Measurements from ENCODE around the gene MRGPRD. TPM values are rescaled to one million over a fixed set of nuclear protein-coding genes. Genes with fewer than 3 reads are reported as not detected.

MRGPRD gene
- total RNA-seq, 1 experiment from 2014 or later, result not detected

- Histone ChIP-seq H3K4me3 (no peak overlapping the region), H3K9me3 (ENCODE audit: insufficient read depth, low read depth) (no peaks in the 10 kb centered on the region), H3K27me3 (ENCODE audit: insufficient read depth, low read depth) (peaks cover 41% of the 10 kb centered on the region), H4K20me1 (ENCODE audit: insufficient read depth) (no peaks in the 10 kb centered on the region), H2AFZ (no peak overlapping the region), H3K4me2 (no peak overlapping the region), H3K36me3 (ENCODE audit: low read depth) (no peaks in the 10 kb centered on the region), H3F3A (ENCODE audit: insufficient read depth, low read depth) (no peaks in the 10 kb centered on the region), H3K4me1 (replicated peaks; ENCODE audit: insufficient read depth) (no peaks in the 10 kb centered on the region), H3K79me2 (ENCODE audit: low read depth) (no peaks in the 10 kb centered on the region), H3K9me2 (ENCODE audit: insufficient read depth) (no peaks in the 10 kb centered on the region), H3K27ac (no peak overlapping the region)
- DNase-seq, result no peak
- CTCF ChIA-PET, result interaction anchor here (0.5 to 0.6 kb wide), 2 partner anchors 152 to 532 kb away, joined by 3 read pairs; no protein-coding TSS in a partner anchor
- no TSS peak for BruUV-seq (replicated peaks)
- POLR2A ChIA-PET (ENCODE audit: unreplicated experiment), result no interaction called here
- TF ChIP-seq EZH2 (IDR thresholded peaks at IDR 0.05; ENCODE audit: low read depth), result no peak
- TF ChIP-seq CTCF (conservative IDR thresholded peaks at IDR 0.05), result no peak
- intact Hi-C loops (cut with micrococcal nuclease; ENCODE audit: unreplicated experiment), result no loop called here
Measured at GRCh38 chr11:68996376-68997123, 15.8 kb upstream of the MRGPRD start.

DNA sequence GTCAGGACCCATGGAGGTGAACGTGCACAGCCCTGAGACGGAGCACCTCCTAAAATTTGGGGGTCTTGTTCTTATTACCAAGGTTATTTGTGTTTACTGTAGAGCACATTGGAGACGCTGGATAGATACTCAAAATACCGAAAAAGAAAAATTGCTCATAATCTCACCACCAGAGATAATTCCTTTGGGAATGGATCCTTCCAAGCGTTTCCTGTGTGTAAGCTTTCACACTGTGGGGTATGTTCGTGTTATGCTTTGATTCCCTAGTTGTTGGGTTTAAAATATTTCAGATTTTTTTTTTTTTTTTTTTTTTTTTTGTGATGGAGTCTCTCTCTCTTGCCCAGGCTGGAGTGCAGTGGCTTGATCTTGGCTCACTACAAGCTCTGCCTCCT lies 14.1 kb upstream of the MRGPRD start:
- no peaks in the 10 kb centered on the region for H3K4me1 ChIP-seq (replicated peaks; ENCODE audit: insufficient read depth)
- no peaks in the 10 kb centered on the region for H3K79me2 ChIP-seq (ENCODE audit: low read depth)
- intact Hi-C loops (cut with micrococcal nuclease; ENCODE audit: unreplicated experiment), result no loop called here
- H3K4me3 ChIP-seq, result no peak overlapping the region
- POLR2A ChIA-PET (ENCODE audit: unreplicated experiment), result interaction anchor here (0.6 kb wide), 2 partner anchors 15 to 23 kb away, joined by 3 to 5 read pairs; no protein-coding TSS in a partner anchor
- BruUV-seq (replicated peaks), result no TSS peak
- H4K20me1 ChIP-seq (ENCODE audit: insufficient read depth), result no peaks in the 10 kb centered on the region
- no peak overlapping the region for H3K27ac ChIP-seq
- H3K27me3 ChIP-seq (ENCODE audit: insufficient read depth, low read depth), result peaks cover 41% of the 10 kb centered on the region
- H3F3A ChIP-seq (ENCODE audit: insufficient read depth, low read depth), result no peaks in the 10 kb centered on the region
- H3K36me3 ChIP-seq (ENCODE audit: low read depth), result no peaks in the 10 kb centered on the region
- TF ChIP-seq CTCF (conservative IDR thresholded peaks at IDR 0.05) (no peak), EZH2 (IDR thresholded peaks at IDR 0.05; ENCODE audit: low read depth) (no peak)
- CTCF ChIA-PET, result no interaction called here
- H3K9me3 ChIP-seq (ENCODE audit: insufficient read depth, low read depth), result no peaks in the 10 kb centered on the region
- no peak overlapping the region for H3K4me2 ChIP-seq
- H3K9me2 ChIP-seq (ENCODE audit: insufficient read depth), result no peaks in the 10 kb centered on the region
- DNase-seq, result no peak
- H2AFZ ChIP-seq, result no peak overlapping the region

GRCh38 chr11:68994161-68994893 lies 13.5 kb upstream of the MRGPRD start:
- H2AFZ ChIP-seq, result no peak overlapping the region
- ChIA-PET POLR2A (ENCODE audit: unreplicated experiment) (interaction anchor here (0.6 kb wide), 2 partner anchors 15 to 23 kb away, joined by 3 to 5 read pairs; no protein-coding TSS in a partner anchor), CTCF (no interaction called here)

More at GRCh38 chr11:68994161-68994893, 13.5 kb upstream of the MRGPRD start:
- BruUV-seq (replicated peaks), result no TSS peak
- Histone ChIP-seq H3K9me3 (ENCODE audit: insufficient read depth, low read depth) (no peaks in the 10 kb centered on the region), H3K4me3 (no peak overlapping the region), H3K9me2 (ENCODE audit: insufficient read depth) (no peaks in the 10 kb centered on the region), H3K27me3 (ENCODE audit: insufficient read depth, low read depth) (peaks cover 46% of the 10 kb centered on the region), H3K27ac (no peak overlapping the region), H3K79me2 (ENCODE audit: low read depth) (no peaks in the 10 kb centered on the region), H3K4me1 (replicated peaks; ENCODE audit: insufficient read depth) (no peaks in the 10 kb centered on the region), H3F3A (ENCODE audit: insufficient read depth, low read depth) (no peaks in the 10 kb centered on the region), H3K4me2 (no peak overlapping the region), H3K36me3 (ENCODE audit: low read depth) (no peaks in the 10 kb centered on the region), H4K20me1 (ENCODE audit: insufficient read depth) (no peaks in the 10 kb centered on the region)
- TF ChIP-seq EZH2 (IDR thresholded peaks at IDR 0.05; ENCODE audit: low read depth) (no peak), CTCF (conservative IDR thresholded peaks at IDR 0.05) (no peak)
- DNase-seq, result no peak
- intact Hi-C loops (cut with micrococcal nuclease; ENCODE audit: unreplicated experiment), result no loop called here

Data from PC-9 (cell line).